HL-60 (cell line): ENCODE data around the gene MAP6D1.

Source experiments
- DNase-seq, 2 experiments: peaks; one replicate each; pipeline ENCODE4 v3.0.0-alpha.2; 2010 to 2020; ENCODE audit warnings: low read depth in 1 of 2, low spot score in 1 of 2
- H3K27ac ChIP-seq: fragments of 250-450 bp; sonication (Bioruptor Pico); replicated peaks from 2 replicates; pipeline ENCODE4 v1.5.1; 2020; ENCODE audit warnings: mild to moderate bottlenecking, moderate library complexity
- H3K27me3 ChIP-seq: fragments of 250-450 bp; sonication (Bioruptor Pico); 2 replicates; pipeline ENCODE4 v1.5.1; 2021; ENCODE audit warnings: mild to moderate bottlenecking, moderate library complexity; ENCODE audit not compliant: insufficient read depth, poor library complexity, severe bottlenecking
- H3K4me3 ChIP-seq: replicated peaks from 2 replicates; pipeline ENCODE4 v1.5.1; 2011; ENCODE audit warnings: mild to moderate bottlenecking, control low read depth, low read length; ENCODE audit not compliant: insufficient read depth
- GABPA ChIP-seq: IDR thresholded peaks from 2 replicates; pipeline ENCODE4 v1.6.1; 2012; ENCODE audit warnings: low read depth
- POLR2AphosphoS5 ChIP-seq: IDR thresholded peaks from 2 replicates; pipeline ENCODE4 v1.6.1; 2012; ENCODE audit warnings: low read depth
- SPI1 ChIP-seq: IDR thresholded peaks from 2 replicates; pipeline ENCODE4 v1.6.1; 2012; ENCODE audit warnings: low read depth, mild to moderate bottlenecking, borderline replicate concordance
- TF ChIP-seq, protein P1 (sequence below): IDR thresholded peaks from one replicate; pipeline ENCODE4 v1.5.1; 2011; ENCODE audit warnings: low read length, control low read depth, inconsistent platforms; ENCODE audit not compliant: insufficient read depth
- TF ChIP-seq, protein P2 (sequence below): IDR thresholded peaks from 2 replicates; pipeline ENCODE4 v1.6.1; 2012; ENCODE audit warnings: low read depth; ENCODE audit not compliant: insufficient replicate concordance

The MAP6D1 gene

GRCh38 chr3:183766745-183767606, 58.4 kb downstream of the MAP6D1 start:
- DNase-seq: peak; percentile 23 to 78
- Histone ChIP-seq H3K27me3 (no peaks in the 10 kb centered on the region), H3K4me3 (no peak overlapping the region), H3K27ac (no peak overlapping the region)
- TF ChIP-seq SPI1 (no peak), POLR2AphosphoS5 (peak; percentile 14; the same call in 1 of the 2 replicates)
- TF ChIP-seq, protein P1, sequence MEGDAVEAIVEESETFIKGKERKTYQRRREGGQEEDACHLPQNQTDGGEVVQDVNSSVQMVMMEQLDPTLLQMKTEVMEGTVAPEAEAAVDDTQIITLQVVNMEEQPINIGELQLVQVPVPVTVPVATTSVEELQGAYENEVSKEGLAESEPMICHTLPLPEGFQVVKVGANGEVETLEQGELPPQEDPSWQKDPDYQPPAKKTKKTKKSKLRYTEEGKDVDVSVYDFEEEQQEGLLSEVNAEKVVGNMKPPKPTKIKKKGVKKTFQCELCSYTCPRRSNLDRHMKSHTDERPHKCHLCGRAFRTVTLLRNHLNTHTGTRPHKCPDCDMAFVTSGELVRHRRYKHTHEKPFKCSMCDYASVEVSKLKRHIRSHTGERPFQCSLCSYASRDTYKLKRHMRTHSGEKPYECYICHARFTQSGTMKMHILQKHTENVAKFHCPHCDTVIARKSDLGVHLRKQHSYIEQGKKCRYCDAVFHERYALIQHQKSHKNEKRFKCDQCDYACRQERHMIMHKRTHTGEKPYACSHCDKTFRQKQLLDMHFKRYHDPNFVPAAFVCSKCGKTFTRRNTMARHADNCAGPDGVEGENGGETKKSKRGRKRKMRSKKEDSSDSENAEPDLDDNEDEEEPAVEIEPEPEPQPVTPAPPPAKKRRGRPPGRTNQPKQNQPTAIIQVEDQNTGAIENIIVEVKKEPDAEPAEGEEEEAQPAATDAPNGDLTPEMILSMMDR: peak; percentile 51

- Histone ChIP-seq H3K27ac (no peak overlapping the region), H3K4me3 (no peak overlapping the region), H3K27me3 (no peaks in the 10 kb centered on the region)
- no peak for TF ChIP-seq SPI1
- TF ChIP-seq, protein P2, sequence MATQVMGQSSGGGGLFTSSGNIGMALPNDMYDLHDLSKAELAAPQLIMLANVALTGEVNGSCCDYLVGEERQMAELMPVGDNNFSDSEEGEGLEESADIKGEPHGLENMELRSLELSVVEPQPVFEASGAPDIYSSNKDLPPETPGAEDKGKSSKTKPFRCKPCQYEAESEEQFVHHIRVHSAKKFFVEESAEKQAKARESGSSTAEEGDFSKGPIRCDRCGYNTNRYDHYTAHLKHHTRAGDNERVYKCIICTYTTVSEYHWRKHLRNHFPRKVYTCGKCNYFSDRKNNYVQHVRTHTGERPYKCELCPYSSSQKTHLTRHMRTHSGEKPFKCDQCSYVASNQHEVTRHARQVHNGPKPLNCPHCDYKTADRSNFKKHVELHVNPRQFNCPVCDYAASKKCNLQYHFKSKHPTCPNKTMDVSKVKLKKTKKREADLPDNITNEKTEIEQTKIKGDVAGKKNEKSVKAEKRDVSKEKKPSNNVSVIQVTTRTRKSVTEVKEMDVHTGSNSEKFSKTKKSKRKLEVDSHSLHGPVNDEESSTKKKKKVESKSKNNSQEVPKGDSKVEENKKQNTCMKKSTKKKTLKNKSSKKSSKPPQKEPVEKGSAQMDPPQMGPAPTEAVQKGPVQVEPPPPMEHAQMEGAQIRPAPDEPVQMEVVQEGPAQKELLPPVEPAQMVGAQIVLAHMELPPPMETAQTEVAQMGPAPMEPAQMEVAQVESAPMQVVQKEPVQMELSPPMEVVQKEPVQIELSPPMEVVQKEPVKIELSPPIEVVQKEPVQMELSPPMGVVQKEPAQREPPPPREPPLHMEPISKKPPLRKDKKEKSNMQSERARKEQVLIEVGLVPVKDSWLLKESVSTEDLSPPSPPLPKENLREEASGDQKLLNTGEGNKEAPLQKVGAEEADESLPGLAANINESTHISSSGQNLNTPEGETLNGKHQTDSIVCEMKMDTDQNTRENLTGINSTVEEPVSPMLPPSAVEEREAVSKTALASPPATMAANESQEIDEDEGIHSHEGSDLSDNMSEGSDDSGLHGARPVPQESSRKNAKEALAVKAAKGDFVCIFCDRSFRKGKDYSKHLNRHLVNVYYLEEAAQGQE: no peak
- TF ChIP-seq, protein P1: no peak
- no peak for TF ChIP-seq POLR2AphosphoS5
- no peak for TF ChIP-seq GABPA
- DNase-seq: no peak
Measured at GRCh38 chr3:183766107-183766506, 59.3 kb downstream of the MAP6D1 start.
